ENCODE data around the gene WWC2.

Gene WWC2

DNA sequence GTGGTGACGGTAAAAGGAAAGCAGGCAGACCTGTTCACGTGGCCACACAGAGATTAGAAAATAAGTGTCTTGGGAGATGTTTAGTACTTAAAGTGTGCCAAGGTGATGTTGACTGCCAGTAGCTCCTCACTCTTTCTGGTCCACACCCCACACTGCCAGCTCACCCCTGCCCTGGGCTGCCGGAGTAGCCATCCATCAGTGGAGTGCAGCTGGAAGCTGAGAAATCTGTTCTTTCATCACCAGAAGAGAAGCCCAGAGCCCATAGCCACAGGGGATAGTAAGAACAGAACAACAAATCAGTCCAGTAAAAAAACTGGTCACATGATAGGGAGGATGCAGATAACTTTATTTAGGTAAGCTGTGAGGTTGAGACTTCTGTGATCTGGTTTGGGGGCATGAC is 64.1 kb downstream of the WWC2 start:
- TF ChIP-seq, protein P1, sequence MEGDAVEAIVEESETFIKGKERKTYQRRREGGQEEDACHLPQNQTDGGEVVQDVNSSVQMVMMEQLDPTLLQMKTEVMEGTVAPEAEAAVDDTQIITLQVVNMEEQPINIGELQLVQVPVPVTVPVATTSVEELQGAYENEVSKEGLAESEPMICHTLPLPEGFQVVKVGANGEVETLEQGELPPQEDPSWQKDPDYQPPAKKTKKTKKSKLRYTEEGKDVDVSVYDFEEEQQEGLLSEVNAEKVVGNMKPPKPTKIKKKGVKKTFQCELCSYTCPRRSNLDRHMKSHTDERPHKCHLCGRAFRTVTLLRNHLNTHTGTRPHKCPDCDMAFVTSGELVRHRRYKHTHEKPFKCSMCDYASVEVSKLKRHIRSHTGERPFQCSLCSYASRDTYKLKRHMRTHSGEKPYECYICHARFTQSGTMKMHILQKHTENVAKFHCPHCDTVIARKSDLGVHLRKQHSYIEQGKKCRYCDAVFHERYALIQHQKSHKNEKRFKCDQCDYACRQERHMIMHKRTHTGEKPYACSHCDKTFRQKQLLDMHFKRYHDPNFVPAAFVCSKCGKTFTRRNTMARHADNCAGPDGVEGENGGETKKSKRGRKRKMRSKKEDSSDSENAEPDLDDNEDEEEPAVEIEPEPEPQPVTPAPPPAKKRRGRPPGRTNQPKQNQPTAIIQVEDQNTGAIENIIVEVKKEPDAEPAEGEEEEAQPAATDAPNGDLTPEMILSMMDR (IDR thresholded peaks at IDR 0.05): no peak
- Histone ChIP-seq H3K4me3 (no peak overlapping the region), H3K27ac (no peak overlapping the region), H3K27me3 (no peaks in the 10 kb centered on the region), H3K9me3 (no peaks in the 10 kb centered on the region), H3K4me1 (peaks cover 0 to 26% (median 8%) of the 10 kb centered on the region in 4 donors), H3K36me3 (no peaks in the 10 kb centered on the region)
- intact Hi-C loops (cut with DNase I; ENCODE audit: low total_unique reads): no loop called here
- no peak for DNase-seq

DNA sequence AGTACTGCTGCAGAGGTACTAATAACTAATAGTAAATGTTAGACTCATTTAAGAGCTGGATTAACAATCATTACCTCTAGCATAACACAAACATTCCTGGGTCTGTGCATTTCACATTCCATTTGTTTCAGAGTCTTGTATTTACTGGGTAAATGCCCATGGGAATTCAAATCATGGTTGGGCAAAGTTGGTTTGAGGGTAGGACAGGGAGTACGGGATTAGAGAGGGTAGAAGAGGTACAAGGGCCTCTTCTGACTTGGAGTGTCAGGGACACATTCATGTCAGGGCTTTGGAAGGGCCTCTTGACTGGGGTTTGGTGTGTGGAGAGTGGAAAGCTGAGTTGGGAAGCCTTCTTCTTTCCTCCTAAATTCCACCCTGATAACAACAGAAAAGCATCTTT is 65.9 kb downstream of the WWC2 start:
- no peak overlapping the region for H3K4me3 ChIP-seq
- no peaks in the 10 kb centered on the region for H3K27me3 ChIP-seq
- intact Hi-C loops (cut with DNase I; ENCODE audit: low total_unique reads): no loop called here
- no peak for DNase-seq
- TF ChIP-seq, protein P1 (IDR thresholded peaks at IDR 0.05): no peak
- H3K27ac ChIP-seq: no peak overlapping the region
- H3K4me1 ChIP-seq: peaks cover 0 to 27% (median 9%) of the 10 kb centered on the region in 4 donors
- no peaks in the 10 kb centered on the region for H3K9me3 ChIP-seq
- no peaks in the 10 kb centered on the region for H3K36me3 ChIP-seq

DNA sequence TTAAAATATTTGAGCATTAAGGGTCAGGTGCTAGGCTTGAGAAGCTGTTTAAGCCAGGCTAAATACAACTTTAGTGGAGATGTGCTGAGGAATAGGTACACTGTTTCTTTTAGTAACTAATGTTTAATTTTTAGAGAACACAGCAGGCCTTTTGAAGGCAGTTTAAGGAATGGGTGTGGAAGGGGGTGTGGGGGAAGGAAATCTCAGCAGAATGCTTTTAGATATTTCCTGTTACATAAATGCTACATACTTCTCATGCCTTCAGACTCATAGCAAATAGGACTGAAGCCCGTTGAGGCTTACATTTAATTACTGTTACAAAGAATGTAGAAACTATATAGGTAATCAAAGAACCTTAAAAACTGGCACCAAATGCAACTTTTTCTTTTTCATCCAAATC is 66.3 kb downstream of the WWC2 start:
- Histone ChIP-seq H3K27me3 (no peaks in the 10 kb centered on the region), H3K36me3 (no peaks in the 10 kb centered on the region), H3K27ac (no peak overlapping the region), H3K4me3 (no peak overlapping the region), H3K9me3 (no peaks in the 10 kb centered on the region), H3K4me1 (peaks cover 0 to 31% (median 11%) of the 10 kb centered on the region in 4 donors)
- TF ChIP-seq, protein P1 (IDR thresholded peaks at IDR 0.05): no peak
- DNase-seq: no peak
- intact Hi-C loops (cut with DNase I; ENCODE audit: low total_unique reads): no loop called here

- H3K4me1 ChIP-seq: peaks cover 0 to 50% (median 15%) of the 10 kb centered on the region in 4 donors
- H3K27me3 ChIP-seq: no peaks in the 10 kb centered on the region
- H3K36me3 ChIP-seq: no peaks in the 10 kb centered on the region
- H3K4me3 ChIP-seq: no peak overlapping the region
- TF ChIP-seq, protein P1 (IDR thresholded peaks at IDR 0.05): no peak
- no peaks in the 10 kb centered on the region for H3K9me3 ChIP-seq
- no peak for DNase-seq
- H3K27ac ChIP-seq: no peak overlapping the region
- intact Hi-C loops (cut with DNase I; ENCODE audit: low total_unique reads): no loop called here
Observed at GRCh38 chr4:183170894-183171293, 71.8 kb downstream of the WWC2 start.

GRCh38 chr4:183171484-183172267 is 72.6 kb downstream of the WWC2 start:
- Histone ChIP-seq H3K36me3 (no peaks in the 10 kb centered on the region), H3K4me1 (peaks cover 0 to 50% (median 20%) of the 10 kb centered on the region in 4 donors), H3K27ac (no peak overlapping the region), H3K9me3 (no peaks in the 10 kb centered on the region), H3K27me3 (no peaks in the 10 kb centered on the region), H3K4me3 (no peak overlapping the region)
- DNase-seq: no peak
- intact Hi-C loops (cut with DNase I; ENCODE audit: low total_unique reads): no loop called here
- TF ChIP-seq, protein P1 (IDR thresholded peaks at IDR 0.05): no peak
